Mesenchymal stem cell (in vitro differentiated cells and primary cell): ENCODE results near the gene ZNF488.
"Not testable (repeated sequence)": the region's sequence is repeated elsewhere in the genome, so short reads cannot be mapped to it uniquely, and the experiment has no call there.

Experiments used
- DNase-seq: peaks from one replicate; pipeline ENCODE4 v3.0.0-alpha.2; 2013
- H2AFZ ChIP-seq: one replicate; pipeline ENCODE4 v1.6.1; 2013; ENCODE audit warnings: low read depth, mild to moderate bottlenecking, control low read depth, inconsistent platforms, low read length, moderate library complexity
- H2AK5ac ChIP-seq: 2 replicates; pipeline ENCODE4 v1.6.1; 2013; ENCODE audit warnings: low read length, moderate library complexity, mild to moderate bottlenecking, inconsistent platforms; ENCODE audit not compliant: severe bottlenecking
- H2BK120ac ChIP-seq: one replicate; pipeline ENCODE4 v1.6.1; 2013; ENCODE audit warnings: low read depth, mild to moderate bottlenecking, inconsistent platforms, low read length, moderate library complexity
- H2BK12ac ChIP-seq, 2 experiments: one replicate each; pipeline ENCODE4 v1.6.1; 2013; ENCODE audit warnings: inconsistent platforms in 2 of 2, low read length in 2 of 2, mild to moderate bottlenecking in 2 of 2, moderate library complexity in 2 of 2, control low read depth in 1 of 2
- H2BK15ac ChIP-seq: one replicate; pipeline ENCODE4 v1.6.1; 2013; ENCODE audit warnings: mild to moderate bottlenecking, low read depth, inconsistent platforms; ENCODE audit not compliant: poor library complexity, severe bottlenecking
- H2BK5ac ChIP-seq: 2 replicates; pipeline ENCODE4 v1.6.1; 2013; ENCODE audit warnings: low read depth, mild to moderate bottlenecking, low read length, control low read depth, inconsistent platforms; ENCODE audit not compliant: poor library complexity, severe bottlenecking
- H3K14ac ChIP-seq, 2 experiments: one replicate each; pipeline ENCODE4 v1.6.1; 2013; ENCODE audit warnings: inconsistent platforms in 2 of 2, low read length in 2 of 2, control low read depth in 1 of 2, mild to moderate bottlenecking in 1 of 2, moderate library complexity in 1 of 2
- H3K18ac ChIP-seq, 2 experiments: one replicate each; pipeline ENCODE4 v1.6.1; 2013; ENCODE audit warnings: inconsistent platforms in 2 of 2, low read length in 2 of 2, control low read depth in 1 of 2, low read depth in 1 of 2, mild to moderate bottlenecking in 1 of 2
- H3K23ac ChIP-seq, 2 experiments: one replicate each; pipeline ENCODE4 v1.6.1; 2013; ENCODE audit warnings: inconsistent platforms in 2 of 2, low read length in 2 of 2, mild to moderate bottlenecking in 2 of 2, moderate library complexity in 2 of 2, control low read depth in 1 of 2
- H3K27ac ChIP-seq: 2 replicates; pipeline ENCODE4 v1.5.1; 2013; ENCODE audit warnings: mild to moderate bottlenecking, moderate library complexity, low read length, control low read depth, inconsistent platforms; ENCODE audit not compliant: poor library complexity, severe bottlenecking
- H3K27me3 ChIP-seq, 2 experiments: 2 replicates each; pipeline versions ENCODE4 v1.6.1 to v1.7.0; 2013; ENCODE audit warnings: low read length in 2 of 2, mild to moderate bottlenecking in 2 of 2, moderate library complexity in 2 of 2, control low read depth in 1 of 2, inconsistent platforms in 1 of 2; ENCODE audit not compliant: control insufficient read depth in 1 of 2, insufficient read depth in 1 of 2
- H3K36me3 ChIP-seq, 2 experiments: 2 replicates each; pipeline versions ENCODE4 v1.6.1 to v1.7.0; 2013; ENCODE audit warnings: low read length in 2 of 2, control low read depth in 1 of 2, inconsistent platforms in 1 of 2, low read depth in 1 of 2, mild to moderate bottlenecking in 1 of 2; ENCODE audit not compliant: insufficient read depth in 2 of 2, control insufficient read depth in 1 of 2
- H3K4ac ChIP-seq, 2 experiments: one replicate each; pipeline ENCODE4 v1.6.1; 2013; ENCODE audit warnings: inconsistent platforms in 2 of 2, low read length in 2 of 2, mild to moderate bottlenecking in 2 of 2, moderate library complexity in 2 of 2, control low read depth in 1 of 2, low read depth in 1 of 2
- H3K4me1 ChIP-seq: 2 replicates; pipeline ENCODE4 v1.6.1; 2013; ENCODE audit warnings: low read depth, low read length, control low read depth; ENCODE audit not compliant: control insufficient read depth, insufficient read depth
- H3K4me2 ChIP-seq: 2 replicates; pipeline ENCODE4 v1.6.1; 2013; ENCODE audit warnings: low read length, mild to moderate bottlenecking, inconsistent platforms; ENCODE audit not compliant: poor library complexity, severe bottlenecking
- H3K4me3 ChIP-seq, 2 experiments: 2 replicates each; pipeline versions ENCODE4 v1.5.1 to v1.7.0; 2013; ENCODE audit warnings: low read length in 2 of 2, mild to moderate bottlenecking in 2 of 2, control low read depth in 1 of 2, low read depth in 1 of 2; ENCODE audit not compliant: insufficient read depth in 1 of 2
- H3K79me1 ChIP-seq: replicated peaks from 2 replicates; pipeline ENCODE4 v1.6.1; 2013; ENCODE audit warnings: mild to moderate bottlenecking, control low read depth, low read length, inconsistent platforms; ENCODE audit not compliant: poor library complexity, severe bottlenecking
- H3K9ac ChIP-seq: 2 replicates; pipeline ENCODE4 v1.7.0; 2013; ENCODE audit warnings: mild to moderate bottlenecking, low read length, moderate library complexity
- H3K9me3 ChIP-seq: 2 replicates; pipeline ENCODE4 v1.7.0; 2013; ENCODE audit warnings: mild to moderate bottlenecking, low read length; ENCODE audit not compliant: control insufficient read depth
- H4K8ac ChIP-seq: one replicate; pipeline ENCODE4 v1.6.1; 2013; ENCODE audit warnings: inconsistent platforms, mild to moderate bottlenecking, low read length, moderate library complexity
- H4K91ac ChIP-seq: one replicate; pipeline ENCODE4 v1.6.1; 2013; ENCODE audit warnings: mild to moderate bottlenecking, low read length, inconsistent platforms
- WGBS: methylation state at CpG from one replicate; pipeline ENCODE4 v1.1.7; 2013; ENCODE audit warnings: mixed read lengths; 5-methylcytosine and 5-hydroxymethylcytosine counted together

The ZNF488 gene

DNA sequence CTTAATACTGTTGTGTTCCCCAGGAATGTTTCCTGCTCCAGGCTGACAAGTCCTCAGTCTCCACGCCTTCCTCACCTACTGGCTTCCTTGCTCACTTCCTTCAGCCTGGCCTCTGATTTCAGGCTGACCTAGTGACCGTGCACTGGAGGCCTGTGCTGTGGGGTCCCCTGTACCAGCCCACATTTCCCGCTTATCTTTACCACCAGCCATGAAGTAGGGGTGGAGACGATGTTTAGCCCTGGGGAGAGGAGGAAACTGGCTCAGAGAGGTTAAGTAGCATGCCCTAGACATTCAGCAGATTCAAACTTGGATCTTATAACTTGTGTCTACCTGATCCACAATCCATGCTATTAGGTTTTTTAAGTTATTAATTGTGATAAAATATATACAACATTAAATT lies 4.8 kb upstream of the ZNF488 start:
- H2BK12ac ChIP-seq, result no peak overlapping the region
- no peak overlapping the region for H3K18ac ChIP-seq
- no peak overlapping the region for H2AFZ ChIP-seq
- 79% methylated on average over 2 of the region's 4 CpGs for WGBS
- no peak for DNase-seq
- H2BK120ac ChIP-seq, result no peak overlapping the region
- no peak overlapping the region for H2BK15ac ChIP-seq
- H4K8ac ChIP-seq, result no peak overlapping the region
- H2BK5ac ChIP-seq, result no peak overlapping the region
- H3K36me3 ChIP-seq, result no peaks in the 10 kb centered on the region
- H2AK5ac ChIP-seq, result no peak overlapping the region
- no peak overlapping the region for H4K91ac ChIP-seq
- no peak overlapping the region for H3K14ac ChIP-seq
- H3K9me3 ChIP-seq, result no peaks in the 10 kb centered on the region
- H3K4me1 ChIP-seq, result peaks cover 4% of the 10 kb centered on the region
- H3K27ac ChIP-seq, result no peak overlapping the region
- H3K4me3 ChIP-seq, result no peak overlapping the region
- peaks cover 0 to 1% of the 10 kb centered on the region in 2 experiments for H3K27me3 ChIP-seq
- no peaks in the 10 kb centered on the region for H3K79me1 ChIP-seq
- H3K4me2 ChIP-seq, result no peak overlapping the region
- H3K23ac ChIP-seq, result no peak overlapping the region
- H3K4ac ChIP-seq, result no peak overlapping the region
- H3K9ac ChIP-seq, result no peak overlapping the region

DNA sequence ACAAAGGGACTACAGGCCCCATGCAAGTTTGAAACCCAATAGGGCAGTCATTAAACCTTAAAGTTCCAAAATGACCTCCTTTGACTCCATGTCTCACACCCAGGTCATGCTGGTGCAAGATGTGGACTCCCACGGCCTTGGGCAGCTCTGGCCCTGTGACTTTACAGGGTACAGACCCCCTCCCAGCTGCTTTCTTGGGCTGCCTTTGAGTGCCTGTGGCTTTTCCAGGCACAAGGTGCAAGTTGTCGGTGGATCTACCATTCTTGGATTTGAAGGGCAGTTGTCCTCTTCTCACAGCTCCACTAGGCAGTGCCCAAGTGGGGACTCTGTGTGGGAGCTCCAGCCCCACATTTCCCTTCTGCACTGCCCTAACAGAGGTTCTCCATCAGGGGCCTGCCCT lies 2.0 kb upstream of the ZNF488 start:
- not testable (repeated sequence) for H2AK5ac ChIP-seq, H3K4me3 ChIP-seq, H3K4me1 ChIP-seq, H3K9ac ChIP-seq, H3K4ac ChIP-seq, H2BK12ac ChIP-seq, H3K18ac ChIP-seq, H3K36me3 ChIP-seq, DNase-seq, H3K4me2 ChIP-seq, H4K91ac ChIP-seq, H4K8ac ChIP-seq, H2BK5ac ChIP-seq, H2BK120ac ChIP-seq, H3K79me1 ChIP-seq, H3K23ac ChIP-seq, H3K9me3 ChIP-seq, H2BK15ac ChIP-seq, H3K14ac ChIP-seq, H2AFZ ChIP-seq, H3K27ac ChIP-seq
- peaks cover 0 to 20% of the 10 kb centered on the region in 2 experiments for H3K27me3 ChIP-seq
- WGBS, result 81% methylated on average over 2 of the region's 2 CpGs

DNA sequence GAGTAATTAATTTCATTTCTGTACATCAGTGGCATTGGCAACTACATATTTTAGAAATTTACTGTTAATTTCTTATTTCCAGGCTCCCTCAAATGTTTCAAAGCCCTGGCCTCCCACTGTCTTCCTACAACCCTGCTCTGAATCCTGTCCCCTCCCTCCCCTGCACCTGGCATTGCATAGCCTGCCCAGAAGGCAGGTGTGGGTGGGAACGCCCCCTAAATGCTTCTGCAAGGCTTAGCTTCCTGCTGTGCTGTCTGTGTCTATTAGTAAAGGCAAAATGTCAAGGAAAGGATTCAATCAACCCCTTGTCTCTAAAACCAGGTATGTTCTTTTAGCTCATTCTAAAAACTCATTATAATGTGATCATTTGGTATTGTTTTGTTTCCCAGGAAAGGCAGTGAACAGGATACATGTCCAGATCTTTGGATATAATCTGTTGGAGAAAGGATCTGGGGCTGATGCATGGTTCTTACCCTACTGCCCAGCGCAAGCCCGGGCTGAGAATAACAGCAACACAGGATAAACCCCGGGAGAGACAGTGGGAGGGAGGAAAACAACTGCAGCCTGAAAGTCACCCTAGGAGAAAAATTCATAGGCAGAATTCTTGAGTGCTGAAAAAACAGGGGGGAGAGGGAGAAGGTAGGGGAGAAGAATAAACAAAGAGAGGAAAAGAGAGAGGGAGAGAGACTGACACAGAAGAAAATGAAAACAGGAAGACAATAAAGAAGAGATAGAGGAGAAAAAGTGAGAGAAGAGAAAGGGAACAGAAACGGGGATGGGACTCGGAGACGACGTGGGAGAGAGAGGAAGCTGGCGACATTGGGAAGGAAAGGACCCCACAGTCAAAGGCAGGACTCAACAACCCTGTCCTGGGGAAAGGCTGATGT lies 589 bp downstream of the ZNF488 start:
- no peak overlapping the region for H3K18ac ChIP-seq
- H3K4me1 ChIP-seq, result peaks cover 2% of the 10 kb centered on the region
- H3K4me3 ChIP-seq, result peak overlapping the region; percentile 80 to 81
- peak overlapping the region; percentile 75 for H2AFZ ChIP-seq
- H3K23ac ChIP-seq, result no peak overlapping the region
- DNase-seq, result peak; percentile 9
- no peak overlapping the region for H3K27ac ChIP-seq
- no peak overlapping the region for H2BK120ac ChIP-seq
- H3K79me1 ChIP-seq, result no peaks in the 10 kb centered on the region
- H2BK15ac ChIP-seq, result no peak overlapping the region
- H2AK5ac ChIP-seq, result no peak overlapping the region
- H3K9ac ChIP-seq, result peak overlapping the region; percentile 80
- no peak overlapping the region for H2BK12ac ChIP-seq
- H4K8ac ChIP-seq, result no peak overlapping the region
- no peaks in the 10 kb centered on the region for H3K36me3 ChIP-seq
- no peak overlapping the region for H2BK5ac ChIP-seq
- no peak overlapping the region for H4K91ac ChIP-seq
- no peak overlapping the region for H3K4ac ChIP-seq
- 7% methylated on average over 8 of the region's 9 CpGs for WGBS
- H3K4me2 ChIP-seq, result peak overlapping the region; percentile 97
- H3K14ac ChIP-seq, result no peak overlapping the region
- H3K27me3 ChIP-seq, result peaks cover 0 to 46% of the 10 kb centered on the region in 2 experiments
- no peaks in the 10 kb centered on the region for H3K9me3 ChIP-seq

- Histone ChIP-seq H3K79me1 (no peaks in the 10 kb centered on the region), H2BK5ac (no peak overlapping the region), H3K27ac (no peak overlapping the region), H3K9ac (no peak overlapping the region), H3K14ac (peak overlapping the region in 1 of 2 experiments; percentile 44), H3K4ac (no peak overlapping the region), H3K4me3 (no peak overlapping the region), H2BK120ac (no peak overlapping the region), H2BK15ac (no peak overlapping the region), H3K23ac (no peak overlapping the region), H4K8ac (no peak overlapping the region), H3K9me3 (no peaks in the 10 kb centered on the region), H3K36me3 (no peaks in the 10 kb centered on the region), H3K4me1 (peaks cover 2% of the 10 kb centered on the region), H3K27me3 (peaks cover 0 to 64% of the 10 kb centered on the region in 2 experiments), H3K4me2 (no peak overlapping the region), H2AK5ac (no peak overlapping the region), H2BK12ac (no peak overlapping the region), H2AFZ (no peak overlapping the region), H4K91ac (no peak overlapping the region), H3K18ac (no peak overlapping the region)
- DNase-seq, result no peak
- WGBS, result 82% methylated on average over 8 of the region's 9 CpGs
Observed at GRCh38 chr10:47381427-47382379, 2.4 kb downstream of the ZNF488 start.
